Measurements from ENCODE around the gene KCNJ6. TPM values are rescaled to one million over a fixed set of nuclear protein-coding genes. Genes with fewer than 3 reads are reported as not detected.

The KCNJ6 gene
- total RNA-seq, 2 experiments from 2014 or later: not detected

DNA sequence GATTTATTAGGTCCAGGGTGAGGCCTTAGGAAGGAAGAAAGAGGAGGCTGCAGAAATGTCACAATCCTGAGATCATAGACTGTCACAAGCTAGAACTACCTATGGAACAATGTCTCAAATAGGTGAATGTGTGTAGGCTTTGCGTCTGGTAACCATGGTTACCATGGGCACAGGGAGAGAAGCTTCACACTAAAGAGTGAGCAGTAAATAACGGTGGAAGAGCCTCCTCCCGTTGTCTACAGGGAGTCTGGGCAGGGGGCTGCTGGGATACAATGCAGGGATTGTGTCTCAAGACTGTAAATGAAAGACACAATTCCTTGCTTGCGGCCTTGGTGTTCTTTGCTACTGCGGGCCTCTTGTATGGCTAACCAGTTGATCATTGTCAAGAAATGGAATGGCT, 28.2 kb upstream of the KCNJ6 start:
- ChIA-PET CTCF (ENCODE audit: unreplicated experiment) (no interaction called here), POLR2A (no interaction called here)
- H2AFZ ChIP-seq (ENCODE audit: low read length): no peak overlapping the region
- TF ChIP-seq EZH2phosphoT487 (IDR thresholded peaks at IDR 0.05; ENCODE audit: borderline replicate concordance, low read depth, low read length): no peak
- TF ChIP-seq CTCF (conservative IDR thresholded peaks at IDR 0.05; ENCODE audit: low read length): no peak
- no peak overlapping the region for H3K27ac ChIP-seq (ENCODE audit: low read depth, low read length, poor library complexity, severe bottlenecking)
- H3K4me1 ChIP-seq (ENCODE audit: insufficient read depth, low read length, poor library complexity, severe bottlenecking): no peaks in the 10 kb centered on the region
- no TSS peak for BruUV-seq (replicated peaks)
- no peak overlapping the region for H3K4me3 ChIP-seq (ENCODE audit: low read depth, low read length, poor library complexity, severe bottlenecking)
- H3K4me2 ChIP-seq (ENCODE audit: low read length): no peak overlapping the region
- no peaks in the 10 kb centered on the region for H3K79me2 ChIP-seq (ENCODE audit: insufficient read depth, low read depth, low read length)
- no peaks in the 10 kb centered on the region for H3K9me2 ChIP-seq (ENCODE audit: insufficient read depth, low read length)
- H4K20me1 ChIP-seq (ENCODE audit: insufficient read depth, low read length): no peaks in the 10 kb centered on the region
- no peak for DNase-seq (ENCODE audit: low spot score)
- intact Hi-C loops (cut with micrococcal nuclease; ENCODE audit: unreplicated experiment): no loop called here
- no peaks in the 10 kb centered on the region for H3K36me3 ChIP-seq (ENCODE audit: insufficient read depth, low read length)
- no peaks in the 10 kb centered on the region; the same call in 1 of the 2 replicates for H3K9me3 ChIP-seq (ENCODE audit: low read length)

DNA sequence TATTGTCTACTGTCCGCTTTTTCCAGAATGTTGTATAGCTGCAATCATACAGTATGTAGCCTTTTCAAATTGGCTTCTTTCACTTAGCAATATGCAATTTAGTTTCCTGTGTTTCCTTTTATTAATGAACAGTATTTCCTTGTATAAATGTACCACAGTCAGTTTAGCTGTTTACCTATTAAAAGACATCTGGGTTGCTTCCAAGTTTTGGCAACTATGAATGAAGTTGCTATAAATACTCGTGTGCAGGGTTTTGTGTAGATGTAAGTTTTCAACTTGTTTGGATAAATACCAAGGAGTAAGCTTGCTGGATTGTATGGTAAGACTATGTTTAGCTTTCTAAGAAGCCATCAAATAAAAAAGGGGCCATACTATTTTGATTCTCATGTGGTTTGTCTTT, 24.4 kb upstream of the KCNJ6 start:
- Histone ChIP-seq H3K79me2 (ENCODE audit: insufficient read depth, low read depth, low read length) (no peaks in the 10 kb centered on the region), H4K20me1 (ENCODE audit: insufficient read depth, low read length) (no peaks in the 10 kb centered on the region), H2AFZ (ENCODE audit: low read length) (no peak overlapping the region), H3K27ac (ENCODE audit: low read depth, low read length, poor library complexity, severe bottlenecking) (no peak overlapping the region), H3K4me3 (ENCODE audit: low read depth, low read length, poor library complexity, severe bottlenecking) (no peak overlapping the region), H3K9me2 (ENCODE audit: insufficient read depth, low read length) (no peaks in the 10 kb centered on the region), H3K9me3 (ENCODE audit: low read length) (no peaks in the 10 kb centered on the region; the same call in 1 of the 2 replicates), H3K36me3 (ENCODE audit: insufficient read depth, low read length) (no peaks in the 10 kb centered on the region), H3K4me2 (ENCODE audit: low read length) (no peak overlapping the region), H3K4me1 (ENCODE audit: insufficient read depth, low read length, poor library complexity, severe bottlenecking) (no peaks in the 10 kb centered on the region)
- ChIA-PET POLR2A (no interaction called here), CTCF (ENCODE audit: unreplicated experiment) (no interaction called here)
- TF ChIP-seq EZH2phosphoT487 (IDR thresholded peaks at IDR 0.05; ENCODE audit: borderline replicate concordance, low read depth, low read length) (no peak), CTCF (conservative IDR thresholded peaks at IDR 0.05; ENCODE audit: low read length) (no peak)
- BruUV-seq (replicated peaks): no TSS peak
- DNase-seq (ENCODE audit: low spot score): no peak
- intact Hi-C loops (cut with micrococcal nuclease; ENCODE audit: unreplicated experiment): no loop called here

DNA sequence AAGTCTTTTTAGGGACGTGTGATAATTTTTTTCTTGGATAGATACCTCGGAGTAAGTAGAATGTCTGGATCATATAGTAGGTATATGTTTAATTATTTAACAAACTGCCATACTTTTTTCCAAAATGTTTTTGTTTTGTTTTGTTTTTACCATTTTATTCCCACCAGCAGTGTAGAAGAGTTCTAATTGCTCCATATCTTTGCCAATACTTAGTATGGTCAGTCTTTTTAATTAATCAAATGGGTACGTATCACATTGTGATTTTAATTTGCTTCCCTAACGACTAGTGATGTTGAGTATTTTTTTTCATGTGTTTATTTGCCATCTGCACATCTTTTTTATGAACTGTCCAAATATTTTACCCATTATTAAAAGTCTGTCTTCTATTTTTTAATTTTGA, 23.6 kb upstream of the KCNJ6 start:
- no peak for DNase-seq (ENCODE audit: low spot score)
- no TSS peak for BruUV-seq (replicated peaks)
- H2AFZ ChIP-seq (ENCODE audit: low read length): no peak overlapping the region
- CTCF ChIA-PET (ENCODE audit: unreplicated experiment): no interaction called here
- no peaks in the 10 kb centered on the region for H4K20me1 ChIP-seq (ENCODE audit: insufficient read depth, low read length)
- TF ChIP-seq EZH2phosphoT487 (IDR thresholded peaks at IDR 0.05; ENCODE audit: borderline replicate concordance, low read depth, low read length) (no peak), CTCF (conservative IDR thresholded peaks at IDR 0.05; ENCODE audit: low read length) (no peak)
- H3K4me1 ChIP-seq (ENCODE audit: insufficient read depth, low read length, poor library complexity, severe bottlenecking): no peaks in the 10 kb centered on the region
- no peaks in the 10 kb centered on the region; the same call in 1 of the 2 replicates for H3K9me3 ChIP-seq (ENCODE audit: low read length)
- no peak overlapping the region for H3K4me3 ChIP-seq (ENCODE audit: low read depth, low read length, poor library complexity, severe bottlenecking)
- H3K27ac ChIP-seq (ENCODE audit: low read depth, low read length, poor library complexity, severe bottlenecking): no peak overlapping the region
- H3K36me3 ChIP-seq (ENCODE audit: insufficient read depth, low read length): no peaks in the 10 kb centered on the region
- H3K79me2 ChIP-seq (ENCODE audit: insufficient read depth, low read depth, low read length): no peaks in the 10 kb centered on the region
- no peaks in the 10 kb centered on the region for H3K9me2 ChIP-seq (ENCODE audit: insufficient read depth, low read length)
- no peak overlapping the region for H3K4me2 ChIP-seq (ENCODE audit: low read length)
- intact Hi-C loops (cut with micrococcal nuclease; ENCODE audit: unreplicated experiment): no loop called here
- POLR2A ChIA-PET: no interaction called here
